ENCODE measurements around the gene KRTAP10-1. TPM values are rescaled to one million over a fixed set of nuclear protein-coding genes. Genes with fewer than 3 reads are reported as not detected.

Gene KRTAP10-1
- total RNA-seq, 1 experiment from 2014 or later = not detected

GRCh38 chr21:44510508-44511218, 29.3 kb downstream of the KRTAP10-1 start:
- peak; percentile 69 for DNase-seq (ENCODE audit: unreplicated experiment)
- Mint-ChIP-seq H3K36me3 (ENCODE audit: insufficient read depth, unreplicated experiment) (no peaks in the 10 kb centered on the region), H3K4me1 (ENCODE audit: insufficient read depth, unreplicated experiment) (peaks cover 6% of the 10 kb centered on the region), H3K9me3 (ENCODE audit: unreplicated experiment) (no peaks in the 10 kb centered on the region), H3K27ac (ENCODE audit: low read depth, unreplicated experiment) (no peak overlapping the region), H3K4me3 (ENCODE audit: unreplicated experiment) (no peak overlapping the region), H3K27me3 (ENCODE audit: insufficient read depth, unreplicated experiment) (peaks cover 23% of the 10 kb centered on the region)
- intact Hi-C loops (cut with micrococcal nuclease) = loop anchor here (1.0 to 5.0 kb wide), 3 partner anchors 232 to 417 kb away; no protein-coding TSS in a partner anchor
- no TSS peak for BruUV-seq (replicated peaks)
- CTCF ChIA-PET = interaction anchor here (0.5 to 4.4 kb wide), 35 partner anchors 9 to 627 kb away, joined by 3 to 60 read pairs (median 4); partner anchors contain the start of gene KRTAP12-2
- POLR2A ChIA-PET = interaction anchor here (0.6 kb wide), 1 partner anchor 235 kb away, joined by 3 read pairs; no protein-coding TSS in a partner anchor
- TF ChIP-seq CTCF (IDR thresholded peaks at IDR 0.05; ENCODE audit: unreplicated experiment) = peak; percentile 86

GRCh38 chr21:44510109-44510507, 29.9 kb downstream of the KRTAP10-1 start:
- ChIA-PET POLR2A (interaction anchor here (0.6 kb wide), 1 partner anchor 236 kb away, joined by 3 read pairs; no protein-coding TSS in a partner anchor), CTCF (interaction anchor here (0.5 to 4.4 kb wide), 30 partner anchors 9 to 491 kb away, joined by 3 to 60 read pairs (median 4); partner anchors contain the start of gene KRTAP12-2)
- no peak overlapping the region for H3K4me3 Mint-ChIP-seq (ENCODE audit: unreplicated experiment)
- no peak for TF ChIP-seq CTCF (IDR thresholded peaks at IDR 0.05; ENCODE audit: unreplicated experiment)
- H3K27ac Mint-ChIP-seq (ENCODE audit: low read depth, unreplicated experiment) = no peak overlapping the region
- BruUV-seq (replicated peaks) = no TSS peak
- peaks cover 6% of the 10 kb centered on the region for H3K4me1 Mint-ChIP-seq (ENCODE audit: insufficient read depth, unreplicated experiment)
- peaks cover 23% of the 10 kb centered on the region for H3K27me3 Mint-ChIP-seq (ENCODE audit: insufficient read depth, unreplicated experiment)
- intact Hi-C loops (cut with micrococcal nuclease) = loop anchor here (1.0 to 5.0 kb wide), 3 partner anchors 232 to 417 kb away; no protein-coding TSS in a partner anchor
- no peaks in the 10 kb centered on the region for H3K36me3 Mint-ChIP-seq (ENCODE audit: insufficient read depth, unreplicated experiment)
- H3K9me3 Mint-ChIP-seq (ENCODE audit: unreplicated experiment) = no peaks in the 10 kb centered on the region
- DNase-seq (ENCODE audit: unreplicated experiment) = no peak

GRCh38 chr21:44509539-44509938, 30.5 kb downstream of the KRTAP10-1 start:
- intact Hi-C loops (cut with micrococcal nuclease) = no loop called here
- H3K27me3 Mint-ChIP-seq (ENCODE audit: insufficient read depth, unreplicated experiment) = peaks cover 23% of the 10 kb centered on the region
- DNase-seq (ENCODE audit: unreplicated experiment) = peak; percentile 59
- H3K9me3 Mint-ChIP-seq (ENCODE audit: unreplicated experiment) = no peaks in the 10 kb centered on the region
- peak; percentile 38 for TF ChIP-seq CTCF (IDR thresholded peaks at IDR 0.05; ENCODE audit: unreplicated experiment)
- H3K27ac Mint-ChIP-seq (ENCODE audit: low read depth, unreplicated experiment) = no peak overlapping the region
- H3K36me3 Mint-ChIP-seq (ENCODE audit: insufficient read depth, unreplicated experiment) = no peaks in the 10 kb centered on the region
- no peak overlapping the region for H3K4me3 Mint-ChIP-seq (ENCODE audit: unreplicated experiment)
- ChIA-PET CTCF (interaction anchor here (0.5 to 4.4 kb wide), 21 partner anchors 8 to 291 kb away, joined by 3 to 60 read pairs (median 5); no protein-coding TSS in a partner anchor), POLR2A (no interaction called here)
- peaks cover 6% of the 10 kb centered on the region for H3K4me1 Mint-ChIP-seq (ENCODE audit: insufficient read depth, unreplicated experiment)
- no TSS peak for BruUV-seq (replicated peaks)

GRCh38 chr21:44508711-44509445, 31.1 kb downstream of the KRTAP10-1 start:
- peaks cover 23% of the 10 kb centered on the region for H3K27me3 Mint-ChIP-seq (ENCODE audit: insufficient read depth, unreplicated experiment)
- H3K27ac Mint-ChIP-seq (ENCODE audit: low read depth, unreplicated experiment) = no peak overlapping the region
- no peak for DNase-seq (ENCODE audit: unreplicated experiment)
- intact Hi-C loops (cut with micrococcal nuclease) = no loop called here
- TF ChIP-seq CTCF (IDR thresholded peaks at IDR 0.05; ENCODE audit: unreplicated experiment) = no peak
- H3K4me3 Mint-ChIP-seq (ENCODE audit: unreplicated experiment) = no peak overlapping the region
- no TSS peak for BruUV-seq (replicated peaks)
- peaks cover 6% of the 10 kb centered on the region for H3K4me1 Mint-ChIP-seq (ENCODE audit: insufficient read depth, unreplicated experiment)
- POLR2A ChIA-PET = no interaction called here
- CTCF ChIA-PET = interaction anchor here (1.0 to 4.4 kb wide), 6 partner anchors 9 to 285 kb away, joined by 3 to 60 read pairs (median 6); no protein-coding TSS in a partner anchor
- no peaks in the 10 kb centered on the region for H3K9me3 Mint-ChIP-seq (ENCODE audit: unreplicated experiment)
- no peaks in the 10 kb centered on the region for H3K36me3 Mint-ChIP-seq (ENCODE audit: insufficient read depth, unreplicated experiment)

Measured in MCF 10A (cell line).